SK-N-DZ (cell line): ENCODE results near the gene CAPG.
"Not testable (repeated sequence)": the region's sequence is repeated elsewhere in the genome, so short reads cannot be mapped to it uniquely, and the experiment has no call there.

Experiments
- DNase-seq: peaks from one replicate; pipeline ENCODE4 v3.0.0-alpha.2; 2015; ENCODE audit warnings: low spot score

Gene CAPG

GRCh38 chr2:85421260-85422071 is 11.3 kb upstream of the CAPG start:
- DNase-seq: no peak

- peak; percentile 88 for DNase-seq
These were observed 10.5 kb upstream of the CAPG start for GRCh38 chr2:85420536-85421259.

DNA sequence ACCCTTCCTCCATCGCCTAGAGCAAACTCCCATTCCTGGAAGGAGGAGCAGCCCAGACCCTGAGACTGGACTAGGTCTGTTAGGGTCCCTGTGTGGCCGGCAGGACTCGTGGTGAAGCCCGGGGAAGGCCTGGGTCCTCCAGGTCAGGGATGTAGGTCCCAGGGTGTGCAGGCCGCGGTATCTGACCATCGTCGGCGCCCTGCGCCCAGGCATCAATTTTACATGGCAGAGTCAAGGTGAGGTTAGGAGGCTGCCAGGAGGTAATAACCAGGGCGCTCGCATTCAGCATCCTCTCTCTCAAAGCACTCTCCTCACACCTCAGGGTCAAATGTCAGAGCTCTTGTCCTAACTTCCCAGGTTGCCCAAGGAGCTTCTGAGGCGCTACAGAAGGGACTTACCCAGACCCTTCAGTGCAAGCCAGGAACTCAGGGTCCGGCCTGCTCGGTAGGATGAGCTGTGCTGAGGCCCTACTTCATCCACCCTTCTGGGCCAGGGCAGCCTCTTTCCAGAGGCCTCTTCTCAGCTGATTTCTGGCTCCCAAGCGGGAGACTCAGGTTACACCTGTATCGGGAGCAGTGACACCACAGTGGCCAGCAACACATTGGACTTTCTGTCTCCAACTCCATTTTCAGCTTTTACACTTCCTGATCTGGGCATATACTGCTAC is 9.0 kb upstream of the CAPG start:
- DNase-seq: no peak

- DNase-seq: peak; percentile 89
These were observed 8.2 kb upstream of the CAPG start, which contains the start of gene SH2D6 for GRCh38 chr2:85418132-85419008. TSS of gene SH2D6 (plus strand) at chr2:85418714. CDS start at chr2:85429466, 10,752 bp downstream.

GRCh38 chr2:85415980-85416650 is 5.9 kb upstream of the CAPG start:
- no peak for DNase-seq

- DNase-seq: no peak
These were observed 4.8 kb upstream of the CAPG start for GRCh38 chr2:85414761-85415553.

GRCh38 chr2:85414421-85414759 is 4.2 kb upstream of the CAPG start:
- not testable (repeated sequence) for DNase-seq

GRCh38 chr2:85413592-85414420 is 3.6 kb upstream of the CAPG start:
- no peak for DNase-seq

GRCh38 chr2:85411405-85411748 is 1.2 kb upstream of the CAPG start:
- no peak for DNase-seq

GRCh38 chr2:85410584-85411404 is 628 bp upstream of the CAPG start:
- no peak for DNase-seq

- no peak for DNase-seq
These were observed 4.7 kb downstream of the CAPG start for GRCh38 chr2:85405201-85406059.

GRCh38 chr2:85401844-85402243 is 8.3 kb downstream of the CAPG start:
- DNase-seq: no peak

GRCh38 chr2:85401464-85401805 is 8.7 kb downstream of the CAPG start:
- no peak for DNase-seq

DNA sequence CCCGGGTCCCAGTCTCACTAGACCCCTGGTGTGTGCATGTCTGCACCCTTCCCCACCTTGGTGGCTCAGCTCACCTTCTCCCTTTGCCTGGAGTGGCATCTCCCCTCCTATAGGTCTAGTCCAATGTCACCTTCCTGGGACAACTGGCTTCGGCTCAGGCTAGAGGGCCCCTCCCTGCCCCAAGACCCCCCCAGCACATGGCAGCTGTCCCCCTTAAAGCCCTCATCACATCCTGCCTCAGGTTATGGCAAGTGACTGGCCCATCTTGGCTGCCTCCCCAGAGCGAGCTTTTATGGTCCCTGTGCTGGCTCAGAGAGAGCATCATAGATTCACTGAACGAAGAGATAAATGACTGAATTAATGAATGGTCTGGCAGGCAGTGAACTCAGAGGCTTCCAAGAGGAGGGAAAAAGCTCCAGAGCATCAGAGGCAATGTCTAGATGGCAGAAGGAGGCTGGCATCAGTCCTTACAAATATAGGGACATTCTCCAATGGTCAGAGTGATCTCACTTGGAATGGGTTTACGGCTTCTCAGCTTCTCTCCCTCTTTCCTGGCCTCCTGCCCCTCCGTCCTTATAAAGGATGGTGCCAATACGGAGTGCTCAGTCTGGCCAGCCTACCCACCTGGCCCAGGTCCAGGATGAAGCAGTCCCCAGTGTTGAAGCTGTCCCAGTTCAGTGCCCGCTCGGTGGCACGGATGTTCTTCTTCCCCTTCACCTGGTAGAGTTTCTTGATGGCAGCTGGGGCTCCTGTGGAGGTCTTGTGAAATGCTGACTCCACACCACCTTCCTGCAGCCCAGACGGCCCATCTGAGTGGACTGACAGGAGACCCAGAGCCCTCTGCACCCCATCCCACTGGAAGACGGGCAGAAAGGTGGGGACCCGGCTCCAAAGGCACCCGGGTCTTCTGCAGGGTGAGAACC is 9.4 kb downstream of the CAPG start:
- DNase-seq: no peak

GRCh38 chr2:85400023-85400422 is 10.1 kb downstream of the CAPG start:
- DNase-seq: no peak

- no peak for DNase-seq
These were observed 11.0 kb downstream of the CAPG start for GRCh38 chr2:85399183-85399455.
